CD4-positive, CD25-positive, alpha-beta regulatory T cell (primary cell): Measurements from ENCODE around the gene BPTF. TPM values are rescaled to one million over a fixed set of nuclear protein-coding genes. Genes with fewer than 3 reads are reported as not detected.

Experiments used
- ATAC-seq, 2 donors: fragments of 150-1000 bp; cut with Tn5 transposase; one replicate each; pipeline ENCODE4 v1.10.0; 2021; ENCODE audit warnings: low read depth in 2 of 2, moderate number of reproducible peaks in 2 of 2, moderate library complexity in 1 of 2
- DNase-seq, 3 donors: peaks; one replicate each; pipeline versions ENCODE4 v3.0.0 to v3.0.0-alpha.2; 2012 to 2022; ENCODE audit warnings: mixed read lengths in 1 of 3
- H3K27ac ChIP-seq: one replicate; pipeline ENCODE4 v1.7.0; 2013; ENCODE audit warnings: mild to moderate bottlenecking, low read length; ENCODE audit not compliant: insufficient read depth, poor library complexity, severe bottlenecking
- H3K27me3 ChIP-seq: one replicate; pipeline ENCODE4 v1.7.0; 2013; ENCODE audit warnings: low read length; ENCODE audit not compliant: control insufficient read depth, insufficient read depth
- H3K36me3 ChIP-seq: one replicate; pipeline ENCODE4 v1.7.0; 2013; ENCODE audit warnings: mild to moderate bottlenecking, low read length, moderate library complexity; ENCODE audit not compliant: control insufficient read depth, insufficient read depth
- H3K4me1 ChIP-seq: 2 replicates; pipeline ENCODE4 v1.7.0; 2013; ENCODE audit warnings: mild to moderate bottlenecking, low read length; ENCODE audit not compliant: insufficient read depth, control insufficient read depth, poor library complexity, severe bottlenecking
- H3K4me3 ChIP-seq: one replicate; pipeline ENCODE4 v1.7.0; 2013; ENCODE audit warnings: low read depth, mild to moderate bottlenecking, low read length, moderate library complexity
- H3K9me3 ChIP-seq, 2 experiments: 1 replicate in 1 of 2; 2 replicates in 1 of 2; pipeline ENCODE4 v1.7.0; 2013; ENCODE audit warnings: low read length in 2 of 2, mild to moderate bottlenecking in 1 of 2, moderate library complexity in 1 of 2; ENCODE audit not compliant: control insufficient read depth in 2 of 2
- H3K27ac Mint-ChIP-seq, 3 donors: one replicate each; pipeline ENCODE4 v1.8.0; 2020 to 2022; ENCODE audit warnings: mild to moderate bottlenecking in 3 of 3, mixed read lengths in 3 of 3, moderate library complexity in 2 of 3
- H3K27me3 Mint-ChIP-seq: one replicate; pipeline ENCODE4 v1.8.0; 2022; ENCODE audit warnings: mild to moderate bottlenecking, mixed read lengths
- H3K36me3 Mint-ChIP-seq: one replicate; pipeline ENCODE4 v1.8.0; 2020; ENCODE audit warnings: mixed read lengths
- H3K4me1 Mint-ChIP-seq, 4 donors: one replicate each; pipeline ENCODE4 v1.8.0; 2020 to 2022; ENCODE audit warnings: mixed read lengths in 4 of 4, mild to moderate bottlenecking in 1 of 4
- H3K4me3 Mint-ChIP-seq, 4 donors: one replicate each; pipeline ENCODE4 v1.8.0; 2020 to 2022; ENCODE audit warnings: mild to moderate bottlenecking in 4 of 4, mixed read lengths in 4 of 4, moderate library complexity in 3 of 4
- H3K9me3 Mint-ChIP-seq, 7 donors: one replicate each; pipeline ENCODE4 v1.8.0; 2020 to 2022; ENCODE audit warnings: mixed read lengths in 7 of 7, mild to moderate bottlenecking in 3 of 7, moderate library complexity in 2 of 7
- polyA plus RNA-seq, 4 donors: library from polyadenylated mRNA; unstranded; fragments of 300-500 nt; fragmentation: Illumina TruSeq; gene quantifications; one replicate each; pipeline ENCODE4 v1.2.3, GENCODE V29; 2021
- total RNA-seq: library from RNA; stranded (reverse); gene quantifications from one replicate; pipeline ENCODE4 v1.2.3, GENCODE V29; 2022

The BPTF gene
- total and polyA plus RNA-seq, 5 donors from 2014 or later: 7.5 to 157 (median 13.0) TPM

DNA sequence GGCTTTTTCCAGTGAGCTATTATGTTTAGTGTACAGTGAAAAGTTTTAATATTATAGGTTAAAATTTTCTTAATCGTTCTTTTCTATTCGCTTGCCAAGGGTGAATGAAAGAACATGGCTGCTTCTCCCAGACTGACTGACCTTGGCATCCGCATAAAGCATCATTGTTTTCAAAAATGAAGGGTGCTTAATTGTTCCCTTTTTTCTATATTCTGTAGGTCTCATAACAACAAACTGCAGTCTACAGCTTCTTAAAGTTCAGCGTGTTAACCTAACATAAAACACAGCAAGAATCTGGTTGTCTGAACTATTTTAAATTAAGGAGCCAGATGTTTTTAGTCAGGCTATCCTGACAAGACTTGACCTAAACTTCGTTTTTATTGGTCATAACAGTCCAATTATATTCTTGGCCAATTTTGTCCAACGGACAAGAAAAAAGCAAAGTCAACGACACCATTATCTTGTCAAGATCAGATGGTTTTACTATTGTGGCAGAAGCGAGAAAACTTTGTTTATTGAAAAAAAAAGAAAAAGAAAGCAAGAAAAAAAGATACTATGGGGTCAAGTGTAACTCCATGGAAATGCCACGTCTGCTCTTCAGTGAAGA, 156.8 kb downstream of the BPTF start:
- H3K4me3 Mint-ChIP-seq: no peak overlapping the region
- H3K9me3 ChIP-seq: no peaks in the 10 kb centered on the region
- no peak overlapping the region for H3K27ac ChIP-seq
- H3K27me3 Mint-ChIP-seq: no peaks in the 10 kb centered on the region
- H3K4me1 ChIP-seq: no peaks in the 10 kb centered on the region
- no peak overlapping the region for H3K27ac Mint-ChIP-seq
- no peaks in the 10 kb centered on the region for H3K9me3 Mint-ChIP-seq
- H3K36me3 ChIP-seq: peaks cover 15% of the 10 kb centered on the region
- H3K4me1 Mint-ChIP-seq: no peaks in the 10 kb centered on the region
- no peak for DNase-seq
- no peak for ATAC-seq
- no peaks in the 10 kb centered on the region for H3K27me3 ChIP-seq
- H3K36me3 Mint-ChIP-seq: peaks cover 11% of the 10 kb centered on the region
- no peak overlapping the region for H3K4me3 ChIP-seq

DNA sequence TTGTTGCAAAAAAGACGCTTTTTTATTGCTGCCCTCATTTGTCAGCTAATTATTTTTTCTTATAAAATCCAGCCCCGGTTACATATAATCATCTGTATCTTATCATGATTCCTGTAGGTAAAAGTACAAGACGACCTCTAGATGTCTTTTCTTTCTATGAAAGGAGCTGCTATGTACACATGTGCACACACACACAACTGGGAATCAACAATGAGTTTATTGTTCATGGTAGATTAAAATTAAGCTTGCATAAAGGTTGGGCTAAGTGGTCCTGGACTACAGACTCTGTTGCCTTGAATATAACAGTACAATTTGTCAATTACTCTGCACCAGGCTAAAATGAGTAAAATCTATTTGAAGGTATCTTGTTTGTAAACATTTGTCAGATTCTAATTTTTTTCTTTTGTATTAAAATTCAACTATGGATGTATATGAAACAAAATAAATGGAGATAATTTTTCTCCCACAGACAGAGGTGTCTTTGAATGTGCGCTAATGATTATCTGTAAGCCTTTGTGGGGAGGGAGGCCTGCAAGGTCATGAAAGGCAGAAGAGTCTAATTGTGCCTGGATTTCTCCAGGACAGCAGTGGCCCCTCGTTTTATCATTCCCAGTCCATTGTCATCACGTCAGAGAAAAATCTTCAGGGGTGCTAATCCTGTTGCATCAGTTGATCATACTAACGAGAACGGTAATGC, 157.5 kb downstream of the BPTF start:
- Mint-ChIP-seq H3K4me1 (no peaks in the 10 kb centered on the region), H3K27ac (peak overlapping the region in 1 of 3 donors; percentile 38), H3K9me3 (no peaks in the 10 kb centered on the region), H3K27me3 (no peaks in the 10 kb centered on the region), H3K4me3 (no peak overlapping the region), H3K36me3 (peaks cover 11% of the 10 kb centered on the region)
- Histone ChIP-seq H3K27me3 (no peaks in the 10 kb centered on the region), H3K27ac (no peak overlapping the region), H3K9me3 (no peaks in the 10 kb centered on the region), H3K4me3 (no peak overlapping the region), H3K4me1 (no peaks in the 10 kb centered on the region), H3K36me3 (peaks cover 13% of the 10 kb centered on the region)
- no peak for DNase-seq
- no peak for ATAC-seq

DNA sequence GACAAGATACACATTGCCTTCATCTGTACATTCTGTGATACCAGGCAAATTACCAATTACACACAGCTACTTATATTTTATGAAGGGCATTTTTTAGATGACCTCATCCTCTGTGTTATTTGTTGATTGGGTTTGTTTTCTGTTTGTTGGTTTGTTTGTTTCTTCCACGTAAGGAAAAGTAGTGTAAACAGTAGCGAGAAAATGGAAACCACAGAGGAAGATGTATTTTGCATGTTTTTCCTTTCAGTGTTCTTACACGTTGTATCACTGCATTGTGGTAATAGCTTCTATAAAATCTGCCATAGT, 158.0 kb downstream of the BPTF start:
- H3K9me3 Mint-ChIP-seq: no peaks in the 10 kb centered on the region
- peaks cover 12% of the 10 kb centered on the region for H3K36me3 ChIP-seq
- H3K27ac Mint-ChIP-seq: peak overlapping the region in 1 of 3 donors; percentile 5
- no peak for ATAC-seq
- no peak overlapping the region for H3K27ac ChIP-seq
- H3K4me1 Mint-ChIP-seq: no peaks in the 10 kb centered on the region
- no peaks in the 10 kb centered on the region for H3K27me3 ChIP-seq
- H3K4me3 ChIP-seq: no peak overlapping the region
- H3K4me1 ChIP-seq: no peaks in the 10 kb centered on the region
- no peak overlapping the region for H3K4me3 Mint-ChIP-seq
- no peaks in the 10 kb centered on the region for H3K9me3 ChIP-seq
- H3K27me3 Mint-ChIP-seq: no peaks in the 10 kb centered on the region
- H3K36me3 Mint-ChIP-seq: peaks cover 11% of the 10 kb centered on the region
- DNase-seq: no peak

DNA sequence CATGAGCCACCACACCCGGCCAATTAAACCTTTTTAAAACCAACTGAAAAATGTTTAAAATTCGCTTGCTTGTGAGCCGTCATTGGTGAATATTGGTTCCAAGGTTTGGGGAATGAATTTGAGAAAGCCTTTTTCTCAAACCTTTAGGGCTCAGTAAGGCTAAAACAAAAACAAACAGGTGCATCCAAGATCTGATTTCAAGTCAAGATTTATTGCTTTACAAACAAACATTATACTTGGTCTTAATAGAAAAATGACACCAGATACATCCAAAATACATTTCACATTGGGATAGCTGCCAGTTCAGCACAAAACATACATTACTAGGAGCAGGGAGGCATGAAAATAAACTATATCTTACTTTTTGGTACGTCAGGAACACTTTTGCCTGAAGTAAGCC, 165.6 kb downstream of the BPTF start:
- Histone ChIP-seq H3K27ac (no peak overlapping the region), H3K4me3 (no peak overlapping the region), H3K36me3 (no peaks in the 10 kb centered on the region), H3K4me1 (peaks cover 25% of the 10 kb centered on the region), H3K9me3 (no peaks in the 10 kb centered on the region), H3K27me3 (peaks cover 4% of the 10 kb centered on the region)
- no peak for DNase-seq
- no peak for ATAC-seq
- H3K36me3 Mint-ChIP-seq: no peaks in the 10 kb centered on the region
- H3K9me3 Mint-ChIP-seq: peaks cover 0 to 2% (median 0%) of the 10 kb centered on the region in 7 donors
- peaks cover 12 to 27% (median 18%) of the 10 kb centered on the region in 4 donors for H3K4me1 Mint-ChIP-seq
- H3K4me3 Mint-ChIP-seq: peak overlapping the region in 2 of 4 donors; percentile 57 to 81
- peaks cover 18% of the 10 kb centered on the region for H3K27me3 Mint-ChIP-seq
- H3K27ac Mint-ChIP-seq: no peak overlapping the region

DNA sequence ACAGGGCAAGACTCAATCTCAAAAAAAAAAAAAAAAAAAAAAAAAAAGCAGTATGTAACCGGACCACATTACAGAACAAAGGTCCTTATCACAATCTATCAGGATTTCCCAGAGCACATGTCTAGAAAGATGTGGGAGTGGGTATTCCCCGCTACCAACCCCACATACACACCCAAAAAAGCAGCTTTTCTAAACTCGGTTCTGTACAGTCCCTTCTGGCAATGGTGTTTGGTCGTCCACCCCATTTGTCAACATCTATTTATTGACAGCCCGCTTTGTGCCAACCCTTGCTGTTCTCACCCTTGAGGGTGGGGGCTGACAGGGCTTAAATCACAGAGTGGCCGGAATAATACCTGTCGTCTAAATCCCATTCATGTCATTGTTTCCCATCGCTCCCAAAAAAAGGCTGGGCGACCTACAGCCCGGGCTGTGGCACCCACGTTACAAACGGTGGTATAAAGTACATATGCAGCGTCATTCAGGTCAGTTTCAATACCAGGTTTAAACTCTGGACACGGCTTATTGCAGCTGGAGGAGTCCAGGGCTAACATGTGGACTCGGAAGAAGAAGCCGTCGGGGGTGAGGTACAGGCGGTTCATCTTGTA, 167.3 kb downstream of the BPTF start:
- H3K27ac Mint-ChIP-seq: peak overlapping the region; percentile 48 to 90 (median 85)
- no peaks in the 10 kb centered on the region for H3K36me3 ChIP-seq
- no peaks in the 10 kb centered on the region for H3K36me3 Mint-ChIP-seq
- no peaks in the 10 kb centered on the region for H3K9me3 ChIP-seq
- peaks cover 4% of the 10 kb centered on the region for H3K27me3 ChIP-seq
- peak overlapping the region; percentile 92 to 95 (median 93) for H3K4me3 Mint-ChIP-seq
- peaks cover 0 to 2% (median 0%) of the 10 kb centered on the region in 7 donors for H3K9me3 Mint-ChIP-seq
- peaks cover 34% of the 10 kb centered on the region for H3K27me3 Mint-ChIP-seq
- peaks cover 12 to 33% (median 23%) of the 10 kb centered on the region in 4 donors for H3K4me1 Mint-ChIP-seq
- H3K4me1 ChIP-seq: peaks cover 31% of the 10 kb centered on the region
- H3K27ac ChIP-seq: no peak overlapping the region
- DNase-seq: no peak
- ATAC-seq: no peak
- peak overlapping the region; percentile 68 for H3K4me3 ChIP-seq

DNA sequence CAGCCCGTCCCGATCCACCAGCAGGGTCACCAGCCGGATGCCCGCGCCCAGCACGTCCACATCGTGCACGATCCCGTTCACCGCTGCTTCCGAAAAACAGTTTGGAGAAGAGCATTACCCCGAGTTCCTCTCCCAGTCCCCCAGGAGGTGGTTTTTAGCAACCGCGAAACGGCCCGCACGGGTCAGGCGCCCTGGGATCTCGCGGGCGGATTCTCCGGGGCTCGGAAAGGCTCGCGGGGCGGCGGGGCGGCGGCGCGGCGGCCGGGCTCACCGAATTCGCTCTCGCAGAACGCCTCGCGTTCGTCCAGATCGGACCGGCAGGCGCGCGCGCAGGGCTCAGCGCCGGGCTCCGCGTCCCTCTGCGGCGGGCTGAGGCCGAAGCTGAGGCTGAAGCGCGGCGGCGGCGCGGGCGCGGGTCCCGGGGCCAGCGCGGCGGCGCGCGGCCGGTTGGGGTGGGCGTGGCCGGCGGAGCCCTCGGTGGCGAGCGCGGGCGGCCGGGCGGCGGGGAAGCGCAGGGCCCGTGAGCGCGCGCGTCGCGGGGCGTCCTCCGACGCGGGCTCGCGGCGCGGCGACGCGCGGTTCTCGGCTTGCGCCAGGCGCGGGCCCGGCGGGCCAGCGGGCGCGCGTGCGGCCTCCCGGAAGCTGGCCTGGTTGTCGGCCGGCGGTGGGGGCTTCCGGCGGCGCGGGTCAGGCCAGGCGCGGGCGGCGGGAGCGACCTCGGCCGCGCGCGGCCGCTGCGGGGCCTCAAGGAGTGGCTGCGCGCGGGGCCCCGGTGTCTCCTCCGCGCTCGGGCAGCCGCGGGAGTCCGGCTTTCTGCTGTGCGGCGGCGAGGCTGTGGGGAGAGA, 168.1 kb downstream of the BPTF start:
- Histone ChIP-seq H3K27ac (peak overlapping the region; percentile 51), H3K36me3 (no peaks in the 10 kb centered on the region), H3K27me3 (peaks cover 4% of the 10 kb centered on the region), H3K4me1 (peaks cover 31% of the 10 kb centered on the region), H3K4me3 (peak overlapping the region; percentile 68), H3K9me3 (no peaks in the 10 kb centered on the region)
- Mint-ChIP-seq H3K27me3 (peaks cover 41% of the 10 kb centered on the region), H3K9me3 (peaks cover 0 to 4% (median 0%) of the 10 kb centered on the region in 7 donors), H3K36me3 (no peaks in the 10 kb centered on the region), H3K27ac (peak overlapping the region; percentile 48 to 90 (median 85)), H3K4me3 (peak overlapping the region; percentile 92 to 95 (median 93)), H3K4me1 (peaks cover 12 to 33% (median 23%) of the 10 kb centered on the region in 4 donors)
- DNase-seq: peak; percentile 54 to 81 (median 70)
- peak; percentile 78 to 79 for ATAC-seq

DNA sequence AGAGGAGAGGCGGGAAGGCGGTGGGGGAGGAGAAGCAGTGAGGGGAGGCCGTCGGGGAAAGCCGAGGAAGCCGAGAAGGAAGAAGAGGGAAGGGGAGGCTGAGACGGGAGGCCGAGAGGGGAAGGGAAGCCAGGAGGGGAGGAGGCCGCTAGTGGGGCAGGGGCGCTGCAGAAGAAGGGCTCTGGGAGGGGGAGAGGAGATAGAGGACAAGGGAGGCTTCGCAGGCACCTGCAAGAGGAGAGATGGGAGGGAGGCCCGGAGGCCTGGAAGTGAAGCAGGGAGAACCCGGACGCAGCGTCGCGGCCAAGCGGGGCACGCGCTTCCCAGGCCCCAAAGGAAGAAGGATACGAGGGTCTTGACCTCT, 168.7 kb downstream of the BPTF start:
- no peak overlapping the region for H3K4me3 ChIP-seq
- peaks cover 46% of the 10 kb centered on the region for H3K27me3 Mint-ChIP-seq
- ATAC-seq (no peak), DNase-seq (no peak)
- H3K27ac ChIP-seq: no peak overlapping the region
- H3K9me3 ChIP-seq: no peaks in the 10 kb centered on the region
- peaks cover 0 to 8% (median 0%) of the 10 kb centered on the region in 7 donors for H3K9me3 Mint-ChIP-seq
- H3K27me3 ChIP-seq: peaks cover 4% of the 10 kb centered on the region
- peak overlapping the region in 2 of 3 donors; percentile 25 to 48 for H3K27ac Mint-ChIP-seq
- peaks cover 31% of the 10 kb centered on the region for H3K4me1 ChIP-seq
- H3K36me3 ChIP-seq: no peaks in the 10 kb centered on the region
- no peaks in the 10 kb centered on the region for H3K36me3 Mint-ChIP-seq
- peak overlapping the region; percentile 78 to 91 (median 85) for H3K4me3 Mint-ChIP-seq
- H3K4me1 Mint-ChIP-seq: peaks cover 12 to 33% (median 23%) of the 10 kb centered on the region in 4 donors
